Measurements from ENCODE around the gene BNIP3.
"Not testable (repeated sequence)": the region's sequence is repeated elsewhere in the genome, so short reads cannot be mapped to it uniquely, and the experiment has no call there.

BNIP3 gene

DNA sequence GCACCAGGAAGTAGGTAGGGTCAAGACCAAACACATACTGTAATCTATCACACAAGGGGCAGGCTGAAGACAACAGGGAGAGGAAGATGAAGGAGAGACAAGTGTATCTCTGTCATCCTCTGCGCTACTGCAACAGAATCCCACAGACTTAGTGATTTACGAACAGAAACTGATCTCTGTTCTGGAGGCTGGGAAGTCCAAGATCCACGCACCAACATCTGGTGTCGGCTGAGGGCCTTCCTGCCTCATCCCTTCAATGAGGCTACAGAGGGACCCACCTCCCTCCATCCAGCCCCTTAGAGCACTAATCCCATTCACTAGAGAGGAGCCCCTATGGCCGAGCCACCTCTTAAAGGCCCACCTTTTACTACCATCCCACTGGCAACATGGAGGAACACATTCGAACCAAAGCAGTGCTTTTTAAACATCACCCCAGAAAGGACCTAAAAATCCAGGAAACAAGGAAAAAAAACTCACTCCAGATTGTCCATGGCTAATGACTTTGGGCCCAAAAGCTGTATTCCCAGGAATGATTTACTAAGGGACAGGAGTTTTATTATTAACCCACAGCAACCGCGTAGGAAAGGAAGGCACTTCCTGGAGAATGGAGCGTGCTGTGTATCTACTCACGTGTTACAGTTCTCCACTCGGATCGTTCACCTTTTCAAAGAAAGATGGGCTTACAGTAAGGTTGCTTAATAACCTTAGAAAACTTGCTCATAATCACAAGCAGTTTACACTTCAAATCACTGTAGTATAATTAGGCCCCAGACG lies 4.2 kb downstream of the BNIP3 start:
- no peak for DNase-seq (ENCODE audit: low spot score)

DNA sequence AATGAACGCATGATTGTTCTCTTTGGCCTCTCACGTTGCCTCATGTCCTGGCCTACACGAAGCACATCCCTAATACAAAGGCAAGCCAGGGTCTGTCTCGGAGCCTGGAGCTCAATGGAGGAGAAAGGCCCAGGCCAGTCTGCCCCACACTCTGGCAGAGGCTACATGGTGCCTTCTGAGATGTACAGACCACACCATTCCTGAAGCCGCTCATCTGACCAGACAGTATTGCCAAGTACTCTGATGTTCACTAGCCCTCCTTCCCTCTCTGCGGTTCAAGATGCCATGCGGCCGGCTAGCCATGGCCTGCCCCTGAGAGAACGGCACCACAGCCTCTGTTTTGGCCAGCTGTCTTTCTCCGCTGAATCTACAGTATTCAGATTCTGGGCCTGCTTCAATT lies 5.9 kb downstream of the BNIP3 start:
- DNase-seq (ENCODE audit: low spot score) = no peak

DNA sequence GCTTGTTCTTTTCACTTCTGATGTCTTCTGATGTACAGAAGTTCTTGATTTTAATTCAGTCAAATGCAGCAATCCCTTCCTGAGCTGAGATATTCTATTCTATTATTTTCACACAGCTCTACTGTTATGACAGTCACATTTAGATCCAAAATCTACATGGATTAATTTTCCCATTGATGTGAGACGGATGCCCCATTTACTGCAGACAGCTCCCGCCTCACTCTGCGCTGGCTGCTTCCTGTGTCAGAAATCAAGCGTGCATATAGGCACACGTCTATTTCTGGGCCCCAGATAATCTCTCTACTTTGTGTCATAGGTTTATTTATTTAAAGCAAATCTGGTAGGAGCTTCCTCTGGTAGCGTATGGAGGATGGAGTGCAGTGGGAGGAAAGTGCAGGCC lies 6.7 kb downstream of the BNIP3 start:
- no peak for DNase-seq (ENCODE audit: low spot score)

DNA sequence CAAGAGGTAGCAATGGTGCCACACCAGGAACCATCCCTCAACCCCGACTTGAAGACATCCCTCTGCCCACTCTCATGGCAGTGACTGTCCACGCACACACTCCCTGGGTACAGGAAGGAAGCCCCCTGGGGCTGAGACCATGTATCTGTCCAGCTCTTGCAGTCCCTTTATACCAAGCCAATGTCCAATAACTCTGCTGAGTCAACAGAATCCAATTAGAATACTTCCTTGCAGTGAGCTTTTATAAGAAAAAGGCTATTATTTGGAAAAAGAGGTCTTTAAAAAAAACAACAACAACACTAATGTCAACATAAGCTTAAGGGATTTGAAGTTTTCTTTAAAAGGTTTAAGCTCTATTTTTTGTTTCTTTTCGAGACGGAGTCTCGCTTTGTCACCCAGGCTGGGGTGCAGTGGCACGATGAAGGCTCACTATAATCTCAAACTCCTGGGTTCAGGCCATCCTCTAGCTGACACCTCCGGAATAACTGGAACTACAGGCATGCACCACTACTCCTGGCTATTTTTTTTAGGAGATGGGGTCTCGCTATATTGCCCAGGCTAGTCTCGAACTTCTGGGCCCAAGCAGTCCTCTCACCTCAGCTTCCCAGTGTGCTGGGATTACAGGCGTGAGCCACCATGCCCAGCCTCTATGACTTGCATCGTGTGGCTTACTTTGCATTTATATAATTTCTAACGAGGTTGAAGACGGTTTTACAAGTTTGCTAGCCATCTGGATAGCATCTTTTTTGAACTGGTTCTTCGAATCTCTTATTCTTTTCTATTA lies 7.5 kb downstream of the BNIP3 start:
- DNase-seq (ENCODE audit: low spot score) = no peak

DNA sequence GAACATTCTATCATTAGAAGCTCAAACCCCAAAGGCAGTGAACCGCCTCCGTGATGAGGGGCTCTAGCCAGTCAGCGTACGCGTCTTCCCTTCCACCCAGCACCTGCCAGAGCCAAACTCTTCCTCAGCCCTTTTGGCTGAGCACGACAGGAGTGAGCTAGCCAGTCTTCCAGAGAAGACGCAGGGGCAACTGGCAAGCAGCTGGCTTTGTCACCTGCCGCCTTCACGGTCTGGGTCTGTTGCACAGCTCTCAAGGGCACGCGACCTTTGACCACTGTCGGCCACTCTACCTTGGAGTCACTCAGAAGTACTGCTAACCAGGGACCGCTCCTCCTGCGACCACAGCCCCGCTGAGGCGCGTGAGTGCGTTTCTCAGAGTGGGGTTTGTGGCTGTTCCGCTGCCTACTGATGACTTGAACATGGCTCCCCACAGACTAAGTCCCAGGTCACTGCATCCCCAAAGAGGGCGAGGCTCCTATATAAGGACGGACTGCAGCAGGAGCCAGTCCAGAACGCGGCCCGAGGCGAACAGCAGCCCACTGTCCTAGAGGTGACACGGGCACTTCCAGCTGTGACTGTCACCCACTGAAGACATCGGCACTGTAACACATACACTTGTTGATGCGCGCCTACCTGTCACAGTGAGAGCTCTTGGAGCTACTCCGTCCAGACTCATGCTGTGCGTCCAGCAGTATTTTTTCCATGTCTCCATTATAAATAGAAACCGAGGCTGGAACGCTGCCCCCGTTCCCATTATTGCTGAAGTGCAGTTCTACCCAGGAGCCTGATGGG lies 8.4 kb downstream of the BNIP3 start:
- no peak for DNase-seq (ENCODE audit: low spot score)

DNA sequence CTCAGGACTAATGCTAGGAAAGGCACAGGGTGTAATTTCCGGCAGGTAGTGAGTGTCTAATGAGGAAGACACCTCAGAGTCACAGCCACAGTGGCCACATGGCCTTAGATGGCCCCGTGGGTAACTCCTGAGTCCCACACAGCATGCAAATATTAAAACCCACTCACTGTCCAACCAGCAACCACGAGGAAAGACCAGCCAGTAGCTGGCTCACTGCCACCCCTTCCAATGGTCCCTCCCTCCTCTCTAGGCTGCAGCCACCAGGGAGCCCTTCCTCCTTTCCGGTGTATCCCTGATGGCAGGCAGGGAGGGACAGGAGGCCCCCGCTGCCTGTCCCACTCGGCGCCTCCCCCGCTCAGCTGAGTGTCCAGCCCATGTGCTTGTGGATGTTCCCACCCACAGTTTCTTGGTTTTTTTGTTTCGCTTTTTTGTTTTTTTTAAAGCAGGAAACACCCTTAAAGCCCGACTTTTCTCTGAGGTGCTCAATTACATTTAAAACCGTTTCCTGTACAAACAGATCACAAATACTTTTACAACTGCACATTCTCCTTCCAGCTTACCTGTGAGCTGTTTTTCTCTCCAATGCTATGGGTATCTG lies 9.2 kb downstream of the BNIP3 start:
- peak; percentile 32 for DNase-seq (ENCODE audit: low spot score)

DNA sequence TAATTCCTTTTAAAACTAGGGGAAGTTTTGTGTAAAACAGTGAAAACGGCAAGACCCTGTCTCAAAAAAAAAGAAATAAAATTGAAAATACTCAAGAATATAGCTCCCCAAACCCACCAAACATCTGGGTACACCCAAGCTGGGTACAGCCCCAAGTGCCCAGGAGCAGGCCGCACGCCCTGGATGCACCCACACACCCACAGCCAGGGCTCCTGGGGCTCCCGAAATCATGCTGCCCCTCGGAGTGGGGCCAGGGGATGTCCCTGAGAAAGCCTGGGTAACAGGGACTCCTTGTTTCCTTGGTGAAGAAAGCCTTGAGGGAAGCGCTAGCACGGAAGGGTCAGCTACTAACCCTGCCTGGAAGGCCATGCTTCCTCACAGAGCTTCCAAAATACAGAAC lies 10.1 kb downstream of the BNIP3 start:
- DNase-seq (ENCODE audit: low spot score) = no peak

DNA sequence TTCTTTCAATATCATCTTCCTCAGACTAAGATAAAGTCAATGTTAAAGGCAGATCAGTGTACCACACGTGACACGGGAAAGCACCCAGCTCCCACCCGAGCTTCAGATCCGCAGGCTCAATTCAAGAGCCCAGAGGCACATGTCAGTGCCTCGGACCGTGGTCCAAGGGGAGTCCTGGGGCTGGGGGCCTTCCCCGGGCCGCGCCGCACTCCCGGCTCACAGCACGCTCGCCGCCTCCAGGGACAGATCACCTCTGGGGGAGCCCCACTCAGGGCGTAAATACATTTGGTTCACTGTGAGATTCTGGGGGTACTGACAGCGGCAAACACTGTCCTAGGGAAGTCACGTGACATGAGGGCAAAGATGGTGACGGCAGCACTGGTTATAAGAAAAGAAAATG lies 10.8 kb downstream of the BNIP3 start:
- no peak for DNase-seq (ENCODE audit: low spot score)

DNA sequence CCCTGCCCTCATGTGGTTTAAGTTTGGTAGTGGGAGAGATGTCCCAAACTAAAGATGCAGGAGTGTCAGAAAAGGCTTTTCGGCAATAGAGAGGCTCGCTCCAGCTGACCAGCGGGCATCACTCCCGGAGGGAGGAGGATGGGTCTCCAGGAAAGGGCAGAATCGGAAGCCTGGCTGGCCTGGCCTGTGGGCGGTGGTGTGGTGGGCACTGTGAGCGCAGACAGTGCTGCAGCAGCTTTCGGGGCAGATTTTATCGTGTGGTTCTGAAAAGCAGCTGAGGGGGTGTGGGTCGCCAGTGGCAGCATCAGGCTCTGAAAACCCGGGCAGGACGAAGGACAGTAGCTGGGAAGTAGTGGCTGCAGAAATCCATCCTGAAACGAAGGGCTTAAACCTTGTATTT lies 12.8 kb downstream of the BNIP3 start:
- no peak for DNase-seq (ENCODE audit: low spot score)

DNA sequence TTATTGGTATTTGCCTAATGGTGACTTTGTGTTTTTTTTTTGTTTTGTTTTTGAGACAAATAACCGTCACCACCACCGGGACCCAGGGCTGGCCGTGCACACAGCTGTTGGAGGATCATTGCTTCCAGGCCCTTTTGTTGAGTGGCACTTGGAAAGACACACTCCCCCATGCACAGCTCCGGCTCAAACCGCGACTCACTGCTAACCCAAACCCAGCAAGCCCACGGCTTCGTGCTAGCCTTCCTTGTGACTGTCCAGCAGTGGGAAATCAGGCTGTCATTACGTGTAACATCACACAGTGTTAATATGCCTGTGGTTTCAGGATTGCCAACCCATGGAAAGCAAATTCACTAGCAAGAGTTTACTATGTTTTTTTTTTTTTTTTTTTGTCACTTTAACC lies 17.4 kb downstream of the BNIP3 start:
- DNase-seq (ENCODE audit: low spot score) = no peak

DNA sequence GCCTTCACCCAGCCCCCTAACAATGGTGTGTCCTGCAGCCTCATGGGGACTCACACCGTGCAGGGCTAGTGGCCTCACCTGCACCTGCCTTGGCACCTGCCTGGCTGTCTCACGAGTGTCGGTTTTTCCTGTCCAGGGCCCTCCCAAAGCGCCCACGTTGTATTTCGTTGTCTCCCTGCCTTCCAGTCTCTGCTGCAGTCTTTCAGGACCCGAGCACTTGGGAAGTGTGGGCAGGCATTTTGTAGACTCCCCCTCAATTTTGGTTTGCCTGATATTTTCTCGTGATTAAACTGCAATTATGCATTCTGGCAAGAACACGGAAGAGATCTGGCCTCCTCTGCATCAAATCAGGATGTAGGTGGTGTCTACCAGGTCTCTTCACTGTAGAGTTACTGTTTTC lies 17.9 kb downstream of the BNIP3 start:
- DNase-seq (ENCODE audit: low spot score) = no peak

DNA sequence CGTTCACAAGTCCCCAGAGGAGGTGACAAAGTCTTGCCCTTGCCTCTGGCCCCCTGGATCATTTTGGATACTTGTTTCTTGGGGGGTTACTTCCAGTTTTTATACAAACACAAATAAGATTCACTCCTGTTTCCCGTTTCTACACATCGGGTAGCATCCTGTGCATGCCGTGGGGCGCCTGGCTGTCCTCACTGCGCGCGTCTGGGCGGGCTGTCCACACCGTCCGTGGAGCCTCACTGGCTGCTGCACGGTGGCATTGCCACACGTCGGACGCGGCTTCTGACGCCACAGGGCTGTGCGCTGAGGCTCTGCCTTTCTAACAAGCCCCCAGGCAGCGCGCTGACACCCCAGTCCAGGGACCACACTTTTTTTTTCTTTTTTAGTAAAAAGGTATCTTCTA lies 18.4 kb downstream of the BNIP3 start:
- DNase-seq (ENCODE audit: low spot score) = no peak

DNA sequence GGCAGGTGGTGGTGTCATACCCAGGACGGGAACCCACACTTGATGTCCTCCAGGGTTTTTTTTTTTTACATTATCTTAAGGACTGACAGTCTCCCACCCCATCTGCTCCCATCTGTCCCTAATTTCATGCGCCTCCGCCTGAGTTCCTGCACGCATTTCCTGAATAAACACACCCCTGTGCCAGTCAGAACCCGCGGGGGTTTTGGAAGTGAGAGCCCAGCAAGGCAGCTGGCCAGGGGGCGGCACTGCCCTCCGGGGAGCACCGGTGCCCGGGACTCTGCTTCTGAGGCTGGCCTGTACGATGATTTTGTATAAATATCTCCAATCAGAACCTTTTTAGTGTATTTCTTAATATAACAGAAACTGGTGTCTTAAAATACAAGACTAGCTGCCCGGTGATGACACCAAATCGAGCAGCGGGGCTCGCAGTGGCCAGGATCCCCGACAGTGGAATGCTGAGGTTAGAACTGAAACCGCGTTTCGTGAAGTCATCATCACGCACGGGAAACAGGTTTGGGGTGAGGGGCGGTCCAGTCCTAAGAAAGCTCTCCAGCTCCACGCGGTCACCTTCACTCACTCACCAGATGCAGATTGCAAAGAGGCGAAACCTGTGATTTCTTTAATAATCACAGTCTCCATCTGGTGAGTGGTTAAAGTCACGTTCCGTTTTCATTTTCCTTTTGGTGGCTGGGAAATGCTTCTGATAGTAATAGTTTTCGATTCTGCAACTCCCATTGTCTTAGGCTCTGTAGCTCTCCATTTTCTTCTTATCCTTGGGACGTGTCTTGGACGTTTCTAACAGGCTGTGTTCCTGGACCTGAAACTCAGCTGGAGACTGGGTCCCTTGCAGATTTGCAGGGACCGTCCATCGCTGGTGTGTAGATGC lies 19.7 kb downstream of the BNIP3 start:
- no peak for DNase-seq (ENCODE audit: low spot score)

DNA sequence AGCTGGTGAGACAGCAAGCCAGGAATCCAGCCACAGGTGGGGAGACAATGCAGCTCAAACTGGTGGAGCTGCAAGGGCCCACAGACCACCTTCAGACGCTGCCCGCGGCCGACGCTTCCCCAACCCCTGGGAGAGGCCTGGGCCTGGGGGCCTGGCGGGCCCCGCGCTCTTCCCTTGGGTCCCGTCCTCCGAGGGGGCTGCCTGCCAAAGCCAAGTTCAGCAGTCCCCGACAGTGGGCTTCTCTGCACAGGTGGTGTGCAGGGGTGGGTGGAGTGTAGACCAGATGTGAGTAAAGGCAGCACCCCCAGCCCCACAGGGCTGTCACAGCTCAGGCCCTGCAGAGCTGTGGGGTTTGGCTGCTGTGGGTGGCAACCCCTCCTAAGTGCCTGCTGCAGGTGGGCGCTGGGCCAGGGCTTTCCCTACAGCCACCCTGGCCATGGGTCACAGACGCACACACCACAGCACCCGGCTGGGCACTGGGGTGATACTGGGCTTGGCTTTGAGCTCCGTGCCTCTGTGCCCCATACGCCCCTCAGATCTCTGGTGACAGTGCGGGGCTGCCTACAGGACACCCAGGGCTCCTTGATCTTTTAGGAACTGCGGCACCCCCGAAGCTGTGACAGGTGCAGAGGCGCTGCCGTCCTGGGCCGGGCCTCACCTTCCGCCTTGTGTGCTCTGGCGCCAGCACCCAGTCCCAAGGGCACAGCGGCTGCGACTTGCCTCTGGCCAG lies 20.5 kb downstream of the BNIP3 start:
- no peak for DNase-seq (ENCODE audit: low spot score)

DNA sequence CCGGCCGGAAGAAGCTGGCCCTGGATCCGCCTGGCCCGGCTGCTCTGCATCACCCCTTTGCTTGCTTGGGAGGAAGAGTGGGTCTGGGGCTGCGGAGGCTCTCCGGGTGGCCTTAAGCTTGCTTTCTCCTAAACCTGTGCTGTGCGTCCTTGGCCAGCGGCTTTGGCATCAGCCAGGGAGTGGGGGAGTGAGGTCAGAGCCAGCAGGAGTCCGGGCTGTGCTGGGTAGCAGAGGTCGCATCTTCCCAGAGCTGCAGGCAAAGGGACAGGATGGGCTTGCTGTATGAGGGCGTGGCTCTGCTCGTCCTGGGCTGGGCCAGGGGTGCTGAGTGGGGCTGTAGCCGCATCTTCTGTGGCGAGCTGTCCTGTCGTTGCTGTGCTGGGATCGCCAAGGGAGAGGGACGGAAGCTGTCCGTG lies 21.1 kb downstream of the BNIP3 start:
- no peak for DNase-seq (ENCODE audit: low spot score)

DNA sequence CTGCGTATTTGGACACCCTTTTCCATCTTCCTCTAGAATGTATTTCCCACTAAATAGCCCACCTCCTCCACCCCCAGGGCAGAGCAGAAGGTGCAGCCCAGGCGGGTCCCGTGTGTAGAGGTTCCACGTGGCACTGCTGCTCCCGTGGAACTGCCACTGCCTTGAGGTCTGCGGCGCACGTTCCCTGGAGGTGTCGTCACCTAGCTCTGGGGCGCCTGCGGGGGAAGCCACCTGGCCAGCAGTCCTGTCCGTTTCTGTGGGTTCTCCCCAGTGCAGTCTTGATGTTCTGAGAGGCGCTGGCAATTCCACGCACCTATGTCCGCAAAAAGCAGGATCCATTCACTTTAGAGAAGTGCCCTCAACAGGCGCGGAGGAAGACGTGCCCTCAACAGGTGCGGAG lies 21.9 kb downstream of the BNIP3 start:
- no peak for DNase-seq (ENCODE audit: low spot score)

DNA sequence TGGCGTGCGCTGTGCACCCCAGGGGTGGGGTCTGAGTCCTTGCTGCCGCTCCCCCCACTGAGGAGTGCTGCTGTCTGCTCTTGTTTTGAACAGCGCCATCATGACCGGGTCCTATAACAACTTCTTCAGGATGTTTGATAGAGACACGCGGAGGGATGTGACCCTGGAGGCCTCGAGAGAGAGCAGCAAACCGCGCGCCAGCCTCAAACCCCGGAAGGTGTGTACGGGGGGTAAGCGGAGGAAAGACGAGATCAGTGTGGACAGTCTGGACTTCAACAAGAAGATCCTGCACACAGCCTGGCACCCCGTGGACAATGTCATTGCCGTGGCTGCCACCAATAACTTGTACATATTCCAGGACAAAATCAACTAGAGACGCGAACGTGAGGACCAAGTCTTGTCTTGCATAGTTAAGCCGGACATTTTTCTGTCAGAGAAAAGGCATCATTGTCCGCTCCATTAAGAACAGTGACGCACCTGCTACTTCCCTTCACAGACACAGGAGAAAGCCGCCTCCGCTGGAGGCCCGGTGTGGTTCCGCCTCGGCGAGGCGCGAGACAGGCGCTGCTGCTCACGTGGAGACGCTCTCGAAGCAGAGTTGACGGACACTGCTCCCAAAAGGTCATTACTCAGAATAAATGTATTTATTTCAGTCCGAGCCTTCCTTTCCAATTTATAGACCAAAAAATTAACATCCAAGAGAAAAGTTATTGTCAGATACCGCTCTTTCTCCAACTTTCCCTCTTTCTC lies 26.0 kb downstream of the BNIP3 start:
- no peak for DNase-seq (ENCODE audit: low spot score)

DNA sequence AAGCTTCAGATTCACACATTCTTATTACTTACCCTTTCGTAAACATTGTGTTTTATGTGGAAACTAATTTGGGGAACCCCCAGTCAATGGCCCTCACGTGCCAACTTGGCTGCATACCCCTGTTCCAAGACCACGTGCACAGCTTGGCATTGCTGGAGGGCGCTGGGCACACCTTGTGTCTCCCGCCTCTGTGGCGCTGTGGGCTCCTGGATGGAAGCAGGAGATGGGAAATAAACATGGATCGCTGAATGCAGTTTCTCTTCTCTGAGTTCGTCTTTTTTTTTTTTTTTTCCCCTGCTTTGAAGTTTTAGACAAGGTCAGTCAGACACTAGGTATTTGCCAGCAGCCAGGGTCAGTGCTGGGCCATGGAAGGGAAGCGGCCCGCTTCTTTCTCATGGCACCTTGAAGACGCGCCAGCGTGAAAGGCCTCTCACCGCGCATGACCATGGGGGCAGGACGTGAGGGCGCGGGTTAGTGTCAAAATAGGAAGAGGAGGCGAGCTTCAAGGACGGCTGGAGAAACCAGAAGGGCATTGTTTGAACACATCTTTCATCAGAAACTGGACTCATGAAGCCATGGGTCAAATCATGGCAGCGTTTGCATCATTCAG lies 27.3 kb downstream of the BNIP3 start:
- DNase-seq (ENCODE audit: low spot score) = no peak

DNA sequence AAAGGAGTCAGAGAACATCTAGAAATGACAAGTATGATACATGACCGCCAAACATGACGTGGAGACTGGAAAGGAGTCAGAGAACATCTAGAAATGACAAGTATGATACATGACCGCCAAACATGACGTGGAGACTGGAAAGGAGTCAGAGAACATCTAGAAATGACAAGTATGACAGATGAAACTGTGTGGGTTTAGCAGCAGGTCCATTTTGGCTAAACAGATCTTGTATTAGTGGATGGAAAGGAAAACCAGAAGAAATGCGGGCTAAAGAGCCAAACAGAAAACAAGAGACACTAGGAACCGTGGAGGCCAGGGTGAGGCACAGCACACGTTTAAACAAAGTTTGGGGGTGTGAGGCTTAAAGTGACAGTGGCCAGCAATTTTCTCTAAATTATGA lies 31.8 kb downstream of the BNIP3 start:
- DNase-seq (ENCODE audit: low spot score) = not testable (repeated sequence)

All from CD4-positive, alpha-beta T cell treated with Interleukin-15 for 4 hours (primary cell).